Sciatic nerve (tissue), 2 donors: ENCODE data around the gene INPP5A. TPM values are rescaled to one million over a fixed set of nuclear protein-coding genes. Genes with fewer than 3 reads are reported as not detected.

Experiments used
- ATAC-seq: fragments of 200-7000 bp; cut with Tn5 transposase; one replicate; pipeline ENCODE4 v1.9.1; 2020; ENCODE audit warnings: mild to moderate bottlenecking, moderate library complexity
- DNase-seq: peaks from one replicate; pipeline ENCODE4 v3.0.0-alpha.2; 2020; ENCODE audit warnings: low spot score
- intact Hi-C: fragments of 100-400 bp; cut with DNase I; formaldehyde crosslinking; loops from one replicate; pipeline ENCODE4 v1.14.2; 2022
- total RNA-seq: library from RNA; stranded (reverse); fragmentation: NEBNext Ultra II Directional; extraction: Animal tissue kit (Norgen Biotek cat#: 25700); gene quantifications from one replicate; pipeline ENCODE4 v1.2.1, GENCODE V29; 2021
- donor health status: DM: no; HTN: no; CAD: no.
- donor health status: DM: no; HTN: no; CAD: no.

Gene INPP5A
- total RNA-seq, 1 donor from 2014 or later: 54.3 TPM

DNA sequence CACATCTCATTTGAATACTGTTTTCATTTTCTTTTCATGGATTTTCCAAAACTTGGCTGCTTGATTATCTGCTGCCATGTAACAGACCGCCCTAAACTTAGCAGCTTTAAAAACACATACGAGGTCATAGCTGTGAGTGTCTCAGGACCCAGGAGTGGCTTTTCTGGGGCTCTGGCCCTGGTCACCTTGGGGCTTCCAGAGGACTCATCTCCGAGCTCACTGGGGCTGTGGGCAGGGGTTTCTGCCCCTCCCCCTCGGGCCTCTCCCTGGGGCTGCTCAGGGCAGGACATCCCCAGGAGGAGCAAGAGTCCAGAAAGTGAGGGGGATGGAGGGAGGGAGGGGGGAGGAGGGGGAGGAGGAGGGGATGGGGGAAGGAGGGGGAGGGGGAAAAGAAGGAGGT, 171.3 kb downstream of the INPP5A start:
- intact Hi-C loops: no loop called here
- DNase-seq (peak; percentile 38), ATAC-seq (no peak)

DNA sequence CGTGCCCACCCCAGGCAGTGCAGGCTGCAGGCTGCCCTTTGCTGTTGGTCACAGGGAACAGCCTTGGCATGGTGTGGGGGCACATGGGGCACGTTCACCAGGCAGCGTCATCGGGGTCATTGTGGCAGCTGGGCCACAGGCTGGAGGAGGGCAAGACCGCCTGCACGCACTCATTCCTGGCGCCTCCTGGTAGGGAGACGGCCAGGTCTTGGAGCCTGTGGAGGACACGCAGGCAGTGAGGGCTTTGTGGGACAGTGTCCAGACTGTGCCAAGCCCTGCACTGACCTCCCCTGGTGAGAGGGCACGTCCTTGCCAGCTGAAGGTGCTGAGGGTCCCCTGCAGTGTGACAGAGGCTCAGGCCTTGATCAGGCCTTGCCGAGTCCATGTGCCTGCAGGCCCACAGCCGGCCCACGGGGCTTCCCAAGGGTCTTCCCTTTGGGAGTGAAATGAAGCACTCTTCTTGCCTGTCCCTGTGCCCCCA, 171.9 kb downstream of the INPP5A start:
- DNase-seq (peak; percentile 56), ATAC-seq (no peak)
- intact Hi-C loops: no loop called here

GRCh38 chr10:132710036-132710686, 172.6 kb downstream of the INPP5A start:
- ATAC-seq: no peak
- intact Hi-C loops: no loop called here
- peak; percentile 53 for DNase-seq

- DNase-seq: peak; percentile 56
- intact Hi-C loops: no loop called here
- ATAC-seq: no peak
These were observed 173.4 kb downstream of the INPP5A start for GRCh38 chr10:132710746-132711612.

DNA sequence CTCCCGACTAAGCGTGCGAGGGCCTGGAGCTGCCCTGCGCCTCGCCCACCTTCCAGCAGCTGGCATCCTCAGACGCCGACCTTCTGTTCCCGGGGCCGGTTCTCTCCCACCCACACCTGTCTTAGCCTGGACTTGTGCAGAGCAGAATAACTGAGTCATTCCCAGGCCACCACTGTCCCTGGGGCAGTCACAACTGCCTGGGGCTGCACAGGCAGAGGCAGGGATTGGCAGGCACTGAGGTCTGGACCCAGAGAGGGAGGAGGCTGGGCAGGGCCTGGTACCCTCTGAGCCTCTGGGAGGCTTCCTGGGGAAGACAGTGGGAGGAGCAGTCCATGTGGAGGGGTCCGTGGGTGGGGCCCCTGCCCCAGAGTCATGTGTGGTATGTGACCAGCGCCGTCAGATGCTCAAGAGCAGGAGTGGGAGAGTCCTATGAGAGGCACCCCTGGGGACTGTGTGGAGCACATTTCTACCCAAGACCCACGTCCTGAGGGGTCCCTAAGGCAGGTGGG, 174.1 kb downstream of the INPP5A start:
- intact Hi-C loops: no loop called here
- DNase-seq (peak; percentile 47), ATAC-seq (no peak)

DNA sequence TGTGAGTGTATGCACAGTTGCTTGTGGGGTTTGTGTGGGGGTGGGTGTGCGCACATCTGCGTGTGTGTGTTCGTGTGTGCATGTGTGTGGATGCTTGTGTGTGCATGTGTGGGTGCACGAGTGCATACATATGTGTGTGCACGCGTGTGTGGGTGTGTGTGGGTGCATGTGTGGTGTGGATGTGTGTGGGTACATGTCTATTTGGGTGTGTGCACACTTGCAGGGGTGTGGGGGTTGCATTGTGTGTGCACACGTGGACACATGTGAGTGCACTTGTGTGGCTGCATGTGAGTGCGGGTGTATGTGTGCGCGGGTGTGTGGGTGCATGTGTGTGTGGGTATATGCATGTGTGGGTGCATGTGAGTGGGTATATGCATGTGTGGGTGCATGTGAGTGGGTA, 174.7 kb downstream of the INPP5A start:
- peak; percentile 55 for DNase-seq
- intact Hi-C loops: no loop called here

DNA sequence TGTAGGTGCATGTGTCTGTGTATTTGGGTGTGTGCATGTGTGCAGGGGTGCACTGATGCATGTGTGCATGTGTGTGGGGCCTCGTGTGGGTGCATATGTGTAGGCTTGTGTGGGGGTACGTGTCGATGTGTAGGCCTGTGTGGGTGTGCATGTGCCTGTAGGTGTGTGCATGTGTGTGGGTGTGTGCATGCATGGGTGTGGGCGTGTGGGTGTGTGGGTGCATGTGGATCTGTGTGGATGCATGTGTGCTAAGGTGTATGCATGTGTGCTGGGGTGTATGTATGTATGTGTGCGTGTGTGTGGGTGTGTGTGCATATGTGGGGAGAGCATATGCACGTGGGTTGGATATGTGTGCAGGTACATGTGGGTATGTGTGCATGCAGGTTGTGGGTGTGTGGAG, 175.2 kb downstream of the INPP5A start:
- DNase-seq: peak; percentile 45
- intact Hi-C loops: no loop called here
- ATAC-seq: no peak

More for the DNA sequence above, 174.7 kb downstream of the INPP5A start:
- ATAC-seq: no peak

- ATAC-seq (peak; percentile 50), DNase-seq (peak; percentile 67)
- intact Hi-C loops: no loop called here
These were observed 176.0 kb downstream of the INPP5A start for GRCh38 chr10:132713421-132714095.

DNA sequence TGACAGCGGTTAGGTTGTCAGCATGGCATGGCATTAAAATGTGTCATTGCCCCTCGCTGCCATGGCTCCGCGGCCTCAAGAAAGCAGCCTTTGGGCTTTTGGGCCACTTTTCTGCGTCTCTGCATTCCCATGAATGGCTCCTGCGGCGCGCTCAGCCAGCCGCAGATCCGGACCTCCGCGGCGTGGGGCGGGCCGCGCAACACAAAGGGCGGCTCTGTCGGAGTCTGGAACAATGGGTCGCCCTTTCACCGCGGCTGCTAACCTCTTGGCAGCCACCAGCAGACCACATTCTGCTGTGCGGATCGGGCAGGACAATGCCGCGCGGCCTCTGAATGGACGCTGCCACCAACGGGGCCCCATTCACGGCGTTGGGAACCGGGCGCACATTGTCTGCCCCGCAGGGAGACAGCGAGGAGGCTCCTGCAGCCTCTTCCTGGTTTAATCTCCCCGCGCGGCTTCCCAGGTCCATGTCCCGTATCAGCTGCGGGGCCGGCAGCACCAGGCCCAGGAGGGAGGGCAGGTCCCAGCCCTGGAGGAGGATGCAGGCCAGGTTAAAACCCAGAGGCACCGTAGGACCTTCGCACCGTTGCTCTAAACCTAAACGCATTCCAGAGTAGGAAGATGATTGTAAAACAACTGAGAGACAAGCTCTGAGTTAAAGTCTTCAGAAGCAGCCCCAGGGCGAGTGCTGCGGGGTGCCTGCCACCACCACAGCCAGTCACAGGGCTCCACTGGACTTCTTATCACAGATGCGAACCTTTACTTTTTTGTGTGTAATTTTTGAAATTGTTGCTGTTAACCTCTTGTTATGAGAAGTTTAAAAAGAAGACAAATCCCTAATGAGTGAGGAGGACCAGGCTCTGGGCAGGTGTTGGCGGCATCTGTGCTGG, 176.8 kb downstream of the INPP5A start:
- intact Hi-C loops: no loop called here
- DNase-seq (peak; percentile 84), ATAC-seq (peak; percentile 93)

DNA sequence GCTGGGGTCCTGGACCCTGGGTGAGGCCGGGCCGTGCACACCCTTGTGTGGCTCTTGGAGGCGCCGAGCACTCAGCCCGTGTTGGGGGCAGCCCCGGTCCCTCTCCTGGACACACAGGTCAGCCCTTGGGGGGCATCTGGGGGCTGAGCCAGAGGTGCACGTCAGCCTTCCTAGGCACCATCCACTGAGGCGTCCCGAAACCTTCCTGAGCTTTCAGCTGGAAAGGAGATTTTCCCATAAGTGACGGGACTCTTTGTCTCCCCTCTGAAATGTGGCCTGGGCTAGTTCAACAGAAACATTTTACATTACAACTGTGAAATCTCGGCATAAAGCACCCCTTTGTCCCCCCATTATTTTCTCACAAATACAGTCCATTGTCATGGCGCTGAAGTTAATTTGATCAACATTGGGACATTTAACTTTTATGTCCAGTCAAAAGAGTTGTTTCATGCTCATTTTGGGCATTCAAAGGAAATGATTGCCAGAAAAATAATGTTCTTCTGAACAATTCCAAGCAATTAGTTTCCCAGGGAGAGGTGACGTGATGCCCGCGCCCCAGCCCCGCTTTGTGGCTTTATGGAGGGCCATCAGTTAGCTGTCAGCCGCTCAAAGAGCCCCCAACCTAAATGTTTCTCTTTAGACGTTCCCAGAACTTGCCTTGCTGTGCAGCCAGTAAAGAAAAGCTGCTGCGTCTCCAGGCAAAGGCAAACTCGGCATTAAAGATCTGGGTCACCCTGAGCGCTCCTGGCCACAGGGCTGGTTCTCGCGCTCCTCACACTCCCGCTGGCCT, 177.6 kb downstream of the INPP5A start:
- DNase-seq (peak; percentile 61), ATAC-seq (no peak)
- intact Hi-C loops: no loop called here

DNA sequence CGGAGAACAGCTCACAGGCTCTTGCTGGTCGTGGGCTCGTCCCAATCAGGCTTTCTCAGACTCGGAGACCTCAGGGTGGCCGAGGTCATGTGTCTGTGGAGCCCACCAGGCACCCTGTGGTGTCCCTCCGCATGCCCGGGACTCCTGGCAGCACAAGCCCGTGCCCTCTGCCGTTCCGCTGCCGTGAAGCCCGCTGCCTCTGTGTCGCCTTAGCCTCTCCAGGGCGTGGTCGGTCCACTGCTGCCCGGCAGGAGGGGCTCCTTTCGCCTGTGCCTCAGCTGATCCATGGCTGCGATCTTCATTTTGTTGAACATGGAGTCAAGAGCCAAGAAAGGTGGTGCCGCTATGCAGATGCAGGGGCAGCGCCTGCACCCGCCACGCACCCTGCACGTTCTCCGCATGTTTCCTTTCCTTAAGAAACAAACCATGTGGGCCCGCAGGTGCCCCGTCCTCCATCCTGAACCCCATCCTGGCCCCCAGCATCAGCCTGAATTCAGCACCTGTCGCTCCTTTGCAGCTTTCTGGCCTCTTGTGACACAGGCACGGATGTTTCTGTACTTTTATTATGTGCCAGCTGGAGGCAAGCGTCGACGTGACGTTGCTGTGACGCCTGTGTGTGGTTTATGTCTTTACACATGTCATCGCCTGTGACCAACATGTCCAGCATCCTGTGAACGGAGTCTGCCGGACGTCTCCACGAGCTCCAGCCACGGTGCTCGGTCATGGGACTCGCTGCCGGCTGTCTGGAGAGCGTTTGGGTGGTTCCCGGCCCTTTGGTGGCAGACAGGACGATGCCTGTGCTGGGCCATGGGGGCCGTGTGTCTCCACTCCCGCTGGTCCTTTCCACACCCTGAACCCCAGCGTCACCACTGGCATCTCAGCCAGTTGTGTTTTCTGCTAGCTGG, 178.4 kb downstream of the INPP5A start:
- intact Hi-C loops: no loop called here
- DNase-seq: peak; percentile 60
- no peak for ATAC-seq

DNA sequence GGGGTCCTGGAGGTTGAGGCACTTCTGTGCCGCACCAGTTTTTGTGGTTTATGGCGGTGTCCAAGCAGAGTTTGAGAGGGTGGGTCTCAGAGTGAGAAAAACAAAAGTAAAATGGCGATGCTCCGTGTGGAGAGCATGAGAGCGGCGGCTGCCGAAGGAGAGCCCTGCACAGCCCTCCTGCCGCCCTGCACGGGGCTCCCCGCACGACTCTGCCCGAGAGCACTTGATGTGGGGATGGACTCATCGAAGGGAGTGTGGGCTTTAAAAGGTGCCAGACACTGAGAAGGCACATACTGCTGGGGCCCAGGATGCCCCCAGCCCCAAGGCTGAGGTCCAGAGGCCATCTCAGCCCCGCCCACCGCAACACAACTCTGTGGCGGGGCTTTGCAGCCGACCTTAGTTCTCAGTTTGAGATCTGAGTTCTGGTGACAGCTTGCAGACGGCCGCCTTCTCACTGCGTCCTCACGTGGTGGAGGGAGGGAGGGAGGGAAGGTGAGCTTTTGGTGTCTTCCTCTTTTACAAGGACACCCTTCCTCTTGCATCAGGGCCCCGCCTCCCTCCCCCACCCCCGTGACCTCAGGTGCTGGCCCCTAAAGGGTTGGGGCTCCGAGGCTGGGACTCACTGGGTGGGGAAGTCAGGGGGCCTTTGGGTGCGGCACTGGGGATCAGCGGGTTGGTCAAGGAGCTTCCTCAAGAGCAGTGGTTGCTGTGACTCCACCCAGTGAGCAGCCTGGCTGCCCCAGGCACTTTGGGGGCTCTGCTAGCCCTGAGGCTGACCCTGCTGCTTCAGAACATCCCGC, 179.3 kb downstream of the INPP5A start:
- intact Hi-C loops: no loop called here
- ATAC-seq: no peak
- peak; percentile 50 for DNase-seq

GRCh38 chr10:132721725-132722124, 184.1 kb downstream of the INPP5A start:
- ATAC-seq: no peak
- DNase-seq: no peak
- intact Hi-C loops: no loop called here

- ATAC-seq (peak; percentile 84), DNase-seq (no peak)
- intact Hi-C loops: no loop called here
These were observed 185.1 kb downstream of the INPP5A start for GRCh38 chr10:132722394-132723329.

DNA sequence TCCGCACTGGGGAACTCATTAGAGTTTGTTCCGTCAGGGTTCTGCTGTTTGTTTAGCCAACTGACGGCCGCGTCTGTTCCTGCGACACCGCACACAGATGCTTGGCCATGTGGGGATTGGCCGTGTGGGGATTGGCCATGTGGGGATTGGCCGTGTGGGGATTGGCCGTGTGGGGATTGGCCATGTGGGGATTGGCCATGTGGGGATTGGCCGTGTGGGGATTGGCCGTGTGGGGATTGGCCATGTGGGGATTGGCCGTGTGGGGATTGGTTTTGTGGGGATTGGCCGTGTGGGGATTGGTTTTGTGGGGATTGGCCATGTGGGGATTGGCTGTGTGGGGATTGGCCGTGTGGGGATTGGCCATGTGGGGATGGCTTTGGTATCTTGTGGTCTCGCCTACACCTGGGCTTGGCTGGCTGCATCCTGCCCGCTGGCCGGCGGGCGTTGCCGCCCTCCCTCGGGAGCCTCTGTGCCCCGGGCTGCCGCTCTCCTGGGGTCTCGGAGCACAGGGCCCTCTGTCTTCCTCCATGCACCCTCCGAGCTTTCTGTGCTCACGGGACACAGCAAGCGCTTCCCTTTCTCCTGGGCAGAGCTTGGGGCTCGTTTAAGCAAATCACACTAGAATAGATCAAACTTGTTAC, 185.9 kb downstream of the INPP5A start:
- no peak for DNase-seq
- intact Hi-C loops: no loop called here
- ATAC-seq: no peak
